IPS-18c (cell line): Measurements from ENCODE around the gene CUBN.
"Not testable (repeated sequence)": the region's sequence is repeated elsewhere in the genome, so short reads cannot be mapped to it uniquely, and the experiment has no call there.

Source experiments
- H3K4me3 ChIP-seq: 2 replicates; pipeline ENCODE4 v1.7.0; 2013; ENCODE audit warnings: low read depth, mild to moderate bottlenecking, low read length, moderate library complexity; ENCODE audit not compliant: insufficient read depth
- H3K9me3 ChIP-seq: one replicate; pipeline ENCODE4 v1.6.1; 2013; ENCODE audit warnings: mild to moderate bottlenecking, low read length, moderate library complexity; ENCODE audit not compliant: control insufficient read depth, insufficient read depth

CUBN gene

DNA sequence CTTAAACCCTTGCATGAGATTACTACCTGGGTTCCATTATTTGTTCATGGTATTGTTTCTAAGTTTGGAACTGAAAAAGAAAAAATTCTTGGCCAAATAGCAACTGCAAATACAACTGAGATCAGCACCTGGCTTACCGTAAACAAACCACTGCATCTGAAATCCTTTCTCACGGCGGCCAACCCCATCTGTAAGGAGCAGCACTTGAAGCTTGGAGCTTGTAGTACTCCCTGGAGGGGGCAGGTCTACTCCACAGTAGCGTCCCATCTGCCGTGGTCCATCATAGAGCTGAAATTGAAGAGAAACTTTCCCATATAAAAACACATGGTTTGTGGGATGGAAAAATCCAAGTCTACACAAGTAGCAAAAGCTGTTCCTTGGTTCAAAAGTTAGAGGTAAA, 109.9 kb downstream of the CUBN start:
- no peak overlapping the region for H3K4me3 ChIP-seq

DNA sequence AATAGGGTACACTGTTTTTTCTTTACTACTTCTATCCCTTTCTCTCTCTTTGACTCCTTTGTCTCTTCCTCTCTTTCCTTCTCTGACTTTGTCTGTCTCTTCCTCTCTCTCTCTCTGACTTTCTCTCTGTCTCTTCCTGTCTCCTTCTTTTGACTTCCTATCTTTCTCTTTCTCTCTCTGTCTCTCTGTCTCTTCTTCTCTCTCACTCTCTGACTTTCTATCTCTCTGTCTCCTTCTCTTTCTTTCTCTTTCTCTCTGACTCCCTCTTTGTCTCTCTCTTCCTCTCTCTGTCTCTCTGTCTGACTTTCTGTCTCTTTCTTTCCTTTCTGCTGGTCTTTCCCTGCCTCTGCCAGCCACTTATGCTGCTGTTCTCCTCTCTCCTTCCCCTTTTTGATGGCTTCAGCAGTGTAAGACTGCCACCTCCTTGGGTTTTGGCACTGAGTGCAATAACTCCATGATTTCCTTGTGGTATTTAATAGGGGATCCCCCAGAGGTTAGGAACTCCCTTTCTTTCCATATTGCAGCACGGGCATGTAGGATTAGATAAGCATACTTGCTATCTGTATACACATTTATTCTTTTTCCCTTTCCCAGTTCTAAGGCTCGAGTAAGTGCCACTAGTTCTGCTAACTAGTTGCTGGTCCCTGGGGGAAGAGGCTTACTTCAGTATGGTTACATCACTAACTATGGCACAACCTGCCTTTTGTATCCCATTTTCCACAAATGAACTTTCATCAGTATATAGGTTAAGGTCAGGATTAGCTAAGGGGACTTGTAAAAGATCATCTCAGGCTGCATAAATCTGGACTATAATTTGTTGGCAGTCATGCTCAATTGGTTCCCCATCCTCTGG, 116.3 kb downstream of the CUBN start:
- not testable (repeated sequence) for H3K9me3 ChIP-seq, H3K4me3 ChIP-seq

More for the DNA sequence above, 109.9 kb downstream of the CUBN start:
- H3K9me3 ChIP-seq: peaks cover 2% of the 10 kb centered on the region

DNA sequence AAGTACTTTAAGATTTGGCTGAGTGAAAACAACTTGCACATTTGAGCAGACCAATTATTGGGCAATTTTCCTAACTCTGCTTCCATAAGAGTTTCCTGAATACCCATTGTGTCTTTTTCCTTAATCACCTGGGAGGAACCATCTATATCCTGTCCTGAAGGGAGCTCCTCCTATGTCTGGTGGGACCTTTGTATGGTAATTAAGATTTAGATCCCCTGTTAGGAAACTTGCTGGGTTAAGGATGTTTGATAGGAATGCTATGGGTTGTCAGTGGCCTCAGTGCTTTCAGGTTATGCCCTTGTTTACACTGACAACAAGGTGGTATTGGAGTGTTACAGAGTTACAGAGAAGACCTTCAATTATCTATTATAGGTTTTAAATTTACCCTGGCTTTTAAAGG, 116.9 kb downstream of the CUBN start:
- H3K4me3 ChIP-seq: not testable (repeated sequence)

DNA sequence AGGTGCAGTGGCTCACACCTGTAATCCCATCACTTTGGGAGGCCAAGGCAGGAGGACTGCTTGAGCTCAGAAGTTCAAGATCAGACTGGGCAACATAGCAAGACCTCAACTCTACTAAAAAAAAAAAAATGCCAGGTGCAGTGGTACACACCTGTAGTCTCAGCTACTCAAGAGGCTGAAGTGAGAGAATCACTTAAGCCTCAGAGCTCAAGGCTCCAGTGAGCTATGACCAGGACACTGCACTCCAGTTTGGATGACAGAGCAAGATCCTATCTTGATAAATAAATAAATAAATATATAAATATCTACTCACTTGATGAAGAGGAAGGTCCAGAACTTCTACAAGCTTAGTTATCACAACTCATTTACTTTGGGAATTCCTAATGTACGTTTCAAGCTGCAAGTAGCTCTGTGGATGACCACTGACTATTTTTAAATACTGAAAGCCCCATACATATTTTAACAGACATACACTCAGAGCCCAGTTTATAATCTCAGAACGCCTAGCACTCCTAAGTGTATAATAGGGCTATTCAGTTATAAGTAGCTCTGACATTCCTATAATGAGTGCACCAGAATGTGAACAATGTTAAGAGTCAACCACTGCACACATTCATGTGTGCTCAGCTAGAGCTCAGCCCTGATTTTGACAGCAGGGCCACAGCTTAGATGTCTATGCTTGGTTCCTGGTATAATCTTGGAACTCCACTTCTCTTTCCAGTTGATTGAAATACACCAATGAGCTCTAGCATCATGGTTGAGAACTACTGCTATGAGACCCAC, 119.1 kb downstream of the CUBN start:
- peaks cover 9% of the 10 kb centered on the region for H3K9me3 ChIP-seq
- H3K4me3 ChIP-seq: no peak overlapping the region

More for the DNA sequence above, 116.9 kb downstream of the CUBN start:
- not testable (repeated sequence) for H3K9me3 ChIP-seq

DNA sequence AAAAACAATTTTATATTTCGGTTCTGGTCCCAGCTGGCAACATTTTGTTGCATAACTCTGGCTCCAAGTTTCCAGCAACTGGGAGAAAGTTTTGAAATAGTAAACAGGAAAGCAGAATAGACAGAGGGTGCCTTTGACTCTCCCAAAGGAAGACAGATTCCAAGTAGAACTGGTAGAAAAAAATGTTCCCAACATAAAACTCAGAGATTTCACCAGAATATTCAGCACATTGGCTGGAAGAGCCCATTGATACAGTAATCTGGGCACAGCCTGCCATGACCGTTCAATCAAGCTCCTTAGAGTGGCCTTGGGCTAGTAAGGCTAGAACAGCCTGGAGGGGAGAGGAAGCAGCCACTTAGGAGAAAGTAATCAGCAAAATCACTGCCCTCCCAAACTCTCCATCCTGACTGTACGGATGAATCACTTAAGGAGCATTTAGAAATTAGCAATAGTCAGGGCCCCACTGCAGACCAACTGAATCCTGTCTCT, 120.4 kb downstream of the CUBN start:
- no peak overlapping the region for H3K4me3 ChIP-seq
- peaks cover 7% of the 10 kb centered on the region for H3K9me3 ChIP-seq

DNA sequence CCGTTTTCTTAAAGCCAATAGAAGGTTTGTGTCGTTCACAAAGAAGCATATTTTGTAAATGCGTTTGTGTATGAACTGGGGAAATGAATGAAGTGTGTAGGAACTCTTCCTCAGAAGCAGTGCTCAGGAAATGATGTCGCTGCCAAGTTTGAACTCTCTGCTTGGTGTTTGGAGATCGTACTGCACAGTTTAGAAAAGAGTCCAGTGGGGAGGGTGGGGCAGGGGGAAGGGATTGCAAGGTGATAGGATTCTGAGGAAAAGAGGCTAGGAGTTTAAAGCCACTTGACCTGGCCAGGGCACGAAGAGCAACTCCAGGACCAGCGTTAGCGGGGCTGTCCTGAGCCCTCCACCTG, 122.2 kb downstream of the CUBN start:
- no peak overlapping the region for H3K4me3 ChIP-seq
- H3K9me3 ChIP-seq: peaks cover 7% of the 10 kb centered on the region

DNA sequence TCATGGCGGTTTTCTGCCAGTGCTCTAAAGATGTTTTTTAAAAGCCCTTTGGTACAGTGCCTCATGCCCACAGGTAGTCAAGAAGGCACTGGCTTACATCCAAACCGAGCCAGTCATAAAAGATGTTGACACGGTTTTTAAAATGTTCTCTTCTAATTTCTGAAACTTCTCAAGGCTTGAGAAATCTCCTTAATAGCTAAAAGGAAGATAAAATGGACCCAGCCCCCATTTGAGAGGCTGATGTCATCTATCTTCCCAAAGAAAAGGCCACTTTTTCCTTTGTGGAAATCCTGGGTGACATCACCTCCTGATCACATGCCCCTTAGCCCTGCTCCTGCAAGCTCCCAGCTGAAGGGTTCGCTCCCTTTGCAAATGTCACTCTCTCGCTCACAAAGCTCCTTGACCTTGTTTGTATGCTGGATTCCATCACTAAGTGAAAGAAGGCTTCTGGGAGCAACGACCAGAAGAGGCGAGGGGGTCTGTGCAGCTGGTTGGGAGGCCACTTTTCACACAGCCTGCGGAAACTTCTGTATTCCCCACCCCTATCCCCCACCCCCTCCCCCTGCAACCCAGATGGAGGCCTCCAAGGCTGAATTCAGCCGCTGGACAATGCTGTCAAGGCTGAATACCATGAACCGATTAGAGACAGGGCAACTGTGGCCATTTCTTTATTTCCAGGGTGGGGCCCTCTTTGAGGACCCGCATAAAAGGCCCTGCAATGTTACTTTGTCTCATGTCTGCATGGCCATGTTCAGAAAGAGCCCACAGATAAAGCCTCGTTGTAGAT, 122.8 kb downstream of the CUBN start:
- no peak overlapping the region for H3K4me3 ChIP-seq
- H3K9me3 ChIP-seq: peaks cover 7% of the 10 kb centered on the region

DNA sequence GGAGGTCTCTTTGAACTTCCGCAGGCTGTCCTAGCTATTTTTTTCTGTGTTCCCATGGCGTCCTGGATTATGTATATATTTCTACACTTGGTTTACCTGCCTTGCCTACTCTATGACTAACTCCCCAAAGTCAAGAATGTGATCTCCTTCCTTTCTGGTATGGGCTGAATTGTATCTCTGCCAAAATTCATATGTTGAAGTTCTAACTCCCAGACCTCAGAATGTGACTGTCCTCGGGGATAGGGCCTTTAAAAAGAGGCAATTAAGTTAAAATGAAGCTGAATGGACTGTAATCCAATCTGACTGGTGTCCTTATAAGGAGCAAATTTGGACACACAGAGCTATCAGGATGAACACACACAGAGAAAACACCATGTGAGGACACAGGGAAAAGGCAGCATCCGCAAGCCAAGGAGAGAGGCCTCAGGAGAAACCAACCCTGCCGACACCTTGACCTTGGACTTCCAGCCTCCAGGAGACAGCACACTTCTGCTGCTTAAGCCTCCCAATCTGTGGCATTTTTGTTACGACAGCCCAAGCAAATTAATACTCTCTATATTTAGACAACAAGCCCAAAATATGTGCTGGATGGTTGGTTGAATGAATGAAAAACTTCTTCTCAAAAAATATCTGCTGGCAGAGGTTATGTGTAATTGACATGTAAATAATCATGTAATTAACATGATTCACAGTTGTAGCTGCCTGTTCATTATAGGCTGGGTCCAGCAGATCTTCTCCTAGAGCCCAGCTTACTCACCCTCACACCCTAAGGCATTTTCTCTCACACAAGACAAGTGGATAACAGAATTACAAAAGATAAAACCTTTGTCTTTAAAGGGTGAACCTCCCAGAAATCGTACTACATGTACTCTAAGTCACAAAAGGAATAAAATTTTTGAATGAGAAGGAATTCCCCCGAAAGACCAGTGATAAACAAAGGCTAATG, 123.7 kb downstream of the CUBN start:
- H3K4me3 ChIP-seq: no peak overlapping the region
- peaks cover 5% of the 10 kb centered on the region for H3K9me3 ChIP-seq

DNA sequence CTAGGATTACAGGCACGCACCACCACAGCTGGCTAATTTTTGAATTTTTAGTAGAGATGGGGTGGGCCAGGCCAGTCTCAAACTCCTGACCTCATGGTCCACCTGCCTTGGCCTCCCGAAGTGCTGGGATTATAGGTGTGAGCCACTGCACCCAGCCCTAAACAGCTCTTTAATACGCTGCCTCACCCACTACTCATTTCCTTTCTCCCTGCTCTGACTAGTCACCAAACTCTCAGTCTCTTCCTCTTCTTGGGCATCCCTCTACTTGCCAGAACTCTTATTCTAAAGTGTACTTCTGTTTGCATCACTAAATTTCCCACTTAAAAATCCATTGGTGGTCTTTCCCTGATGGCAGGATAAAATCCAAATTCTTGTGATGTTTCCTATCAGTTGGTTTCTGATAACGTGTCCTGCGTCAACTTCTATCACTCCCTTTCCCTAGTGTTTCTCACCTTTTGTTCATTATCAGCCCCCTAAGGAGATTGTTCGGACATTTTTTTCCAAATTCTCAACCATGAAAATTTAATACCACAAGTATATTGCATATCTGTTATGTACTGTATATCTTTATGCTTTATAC, 124.7 kb downstream of the CUBN start:
- H3K9me3 ChIP-seq: peaks cover 5% of the 10 kb centered on the region
- H3K4me3 ChIP-seq: no peak overlapping the region

DNA sequence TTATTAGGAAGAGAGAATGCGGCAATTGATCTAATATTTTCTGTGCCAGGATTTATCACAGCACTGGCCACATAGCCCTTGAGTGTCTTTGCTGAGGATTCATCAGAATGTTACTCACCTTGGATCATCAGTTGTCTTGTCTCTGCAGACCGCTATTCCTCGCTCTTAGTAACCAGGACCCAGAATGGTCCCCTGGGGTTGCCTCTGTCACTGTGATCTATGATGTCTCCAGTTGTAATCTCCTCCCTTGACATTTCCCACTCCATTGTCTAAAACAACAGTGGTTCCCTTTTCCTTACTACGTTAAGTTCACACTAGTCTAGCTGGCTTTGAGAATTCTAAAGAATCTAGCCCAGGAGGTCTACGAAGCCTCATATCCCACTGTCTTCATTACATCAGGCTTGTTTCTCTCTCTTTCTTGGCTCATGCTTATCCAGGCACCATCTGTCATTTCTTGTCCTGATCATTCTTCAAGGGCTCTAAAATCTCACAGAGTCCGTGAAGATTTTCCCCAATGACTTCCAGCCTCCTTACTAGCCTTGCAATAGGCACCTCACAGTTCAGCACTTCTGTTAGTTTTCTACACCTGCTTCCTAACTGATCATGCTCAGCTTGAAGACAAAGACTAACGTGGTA, 125.8 kb downstream of the CUBN start:
- Histone ChIP-seq H3K9me3 (peaks cover 5% of the 10 kb centered on the region), H3K4me3 (no peak overlapping the region)

DNA sequence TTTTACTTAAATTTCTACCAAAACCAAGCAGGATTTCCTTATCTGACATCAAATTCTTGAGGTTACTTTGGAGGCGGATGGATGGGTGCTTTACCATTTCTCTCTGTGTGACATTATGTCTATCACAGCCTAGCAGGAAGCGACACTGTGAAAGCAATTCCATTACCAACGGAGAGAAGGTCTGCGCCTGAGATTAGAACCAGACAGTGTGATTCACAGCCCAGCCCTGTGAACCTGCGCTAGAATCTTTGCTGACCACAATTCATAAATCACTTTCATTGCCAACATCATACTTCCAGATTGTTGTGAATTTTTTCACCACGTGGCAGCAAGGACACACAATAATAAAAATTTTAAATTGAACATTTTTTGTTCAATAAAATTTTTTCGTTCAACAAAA, 126.5 kb downstream of the CUBN start:
- peaks cover 5% of the 10 kb centered on the region for H3K9me3 ChIP-seq
- no peak overlapping the region for H3K4me3 ChIP-seq

DNA sequence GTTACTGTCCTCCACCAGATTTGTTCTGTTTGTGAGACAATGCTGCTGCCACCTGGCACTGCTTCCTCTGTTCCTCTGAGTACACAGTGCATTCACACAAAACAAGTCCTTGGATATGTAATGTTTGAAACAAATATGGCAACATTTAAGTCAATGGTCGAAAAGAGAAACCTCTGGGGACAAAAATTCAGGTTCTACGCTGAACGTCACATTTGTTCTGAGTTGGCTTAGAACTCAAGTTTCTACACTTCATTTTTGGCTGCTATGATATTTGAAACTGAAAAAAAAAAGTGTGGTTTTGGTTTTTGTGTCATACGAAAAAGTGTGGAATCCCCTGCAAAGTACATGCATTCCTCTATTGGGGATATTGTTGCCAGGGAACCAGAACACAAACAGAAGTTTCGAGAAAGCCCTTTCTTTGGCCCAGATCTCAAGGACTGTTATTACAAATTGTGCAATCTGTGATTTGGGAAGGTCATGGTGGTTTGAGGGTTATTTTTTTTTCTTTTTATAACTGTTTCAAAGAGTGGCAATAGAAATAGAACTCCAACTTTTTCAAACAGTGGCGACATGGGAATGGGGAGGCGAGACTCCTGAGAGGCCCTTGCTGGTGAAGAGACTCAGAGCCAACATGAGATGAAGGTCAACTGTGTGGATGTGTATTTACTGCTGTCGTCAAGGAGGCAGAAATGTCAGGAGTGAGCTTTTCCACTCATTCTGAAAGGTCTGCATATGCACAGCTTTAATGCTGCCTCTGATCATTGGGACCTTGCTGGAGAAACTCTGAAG, 127.5 kb downstream of the CUBN start:
- no peak overlapping the region for H3K4me3 ChIP-seq

DNA sequence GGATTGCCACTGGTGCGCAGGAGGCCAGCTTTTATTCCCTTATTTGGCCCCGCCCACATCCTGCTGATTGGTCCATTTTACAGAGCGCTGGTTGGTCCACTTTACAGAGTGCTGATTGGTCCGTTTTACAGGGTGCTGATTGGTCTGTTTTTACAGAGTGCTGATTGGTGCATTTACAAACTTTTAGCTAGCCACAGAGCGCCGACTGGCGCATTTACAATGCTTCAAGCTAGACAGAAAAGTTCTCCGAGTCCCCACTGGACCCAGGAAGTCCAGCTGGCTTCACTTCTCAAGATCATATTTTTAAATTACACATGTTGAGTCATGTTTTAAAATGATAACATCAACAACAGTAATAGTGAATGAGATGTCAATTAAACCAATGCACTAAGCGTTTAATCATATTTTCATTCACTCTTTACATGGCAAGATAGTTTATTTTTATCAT, 128.3 kb downstream of the CUBN start:
- peaks cover 5% of the 10 kb centered on the region for H3K9me3 ChIP-seq
- H3K4me3 ChIP-seq: no peak overlapping the region

More for the DNA sequence above, 127.5 kb downstream of the CUBN start:
- peaks cover 5% of the 10 kb centered on the region for H3K9me3 ChIP-seq

DNA sequence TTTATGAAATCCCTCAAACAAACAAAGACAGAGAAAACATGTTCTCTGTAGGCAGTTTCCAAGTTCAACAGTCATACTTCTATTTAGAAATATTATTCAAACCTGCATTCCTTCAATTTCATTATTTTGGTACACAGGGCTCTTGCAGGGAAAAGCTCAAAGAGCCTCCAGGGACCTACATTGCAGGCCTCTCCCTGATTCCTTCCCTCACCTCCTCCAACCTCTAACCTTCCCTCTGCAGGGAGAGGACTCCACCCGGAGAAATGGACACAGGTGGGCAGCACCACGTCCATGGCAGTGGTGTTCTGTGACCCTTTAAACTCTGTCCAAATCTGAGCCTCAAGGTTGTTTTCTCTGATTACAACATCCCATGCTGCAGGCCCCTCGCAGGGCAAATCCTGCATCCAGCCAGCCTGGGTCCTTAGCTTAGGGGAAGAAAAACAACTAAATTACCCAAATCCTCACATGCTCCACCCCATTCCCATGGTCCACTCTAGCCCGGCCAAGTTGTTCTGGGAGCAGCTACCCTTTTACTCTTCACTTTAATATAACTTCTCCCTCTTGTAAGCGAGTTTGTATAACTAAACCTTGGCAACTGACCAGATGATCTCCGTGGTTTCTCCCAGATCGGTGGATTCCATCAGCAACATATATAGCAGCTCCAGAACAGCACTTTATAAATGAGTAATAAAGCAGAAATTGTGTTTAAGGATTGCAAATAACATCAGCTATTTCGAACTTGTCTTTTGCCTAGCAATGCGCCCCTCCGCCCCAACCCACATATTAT, 129.8 kb downstream of the CUBN start:
- H3K9me3 ChIP-seq: no peaks in the 10 kb centered on the region
- H3K4me3 ChIP-seq: no peak overlapping the region
